ENCODE measurements around the gene HIPK1.
"Not testable (repeated sequence)": the region's sequence is repeated elsewhere in the genome, so short reads cannot be mapped to it uniquely, and the experiment has no call there.

HIPK1 gene

DNA sequence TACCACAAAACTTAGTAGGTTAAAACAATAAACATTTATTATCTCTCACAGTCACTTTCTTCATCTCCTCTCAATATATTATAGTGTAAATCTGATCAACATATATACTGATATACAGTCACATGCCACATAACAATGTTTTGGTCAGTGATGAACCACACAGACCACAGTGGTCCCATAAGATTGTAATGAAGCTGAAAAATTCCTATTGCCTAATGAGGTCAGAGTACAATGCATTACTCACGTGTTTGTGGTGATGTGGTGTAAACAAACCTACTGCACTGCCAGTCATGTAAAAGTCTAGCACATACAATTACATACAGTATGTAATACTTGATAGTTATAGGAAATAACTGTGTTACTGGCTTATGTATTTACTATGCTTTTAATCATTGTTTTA lies 80.3 kb downstream of the HIPK1 start:
- DNase-seq = no peak
- H3K27ac ChIP-seq = no peak overlapping the region
- intact Hi-C loops (cut with DNase I; ENCODE audit: low total_unique reads) = no loop called here
- no peaks in the 10 kb centered on the region for H3K36me3 ChIP-seq
- no peaks in the 10 kb centered on the region for H3K9me3 ChIP-seq
- no peak for TF ChIP-seq CTCF (IDR thresholded peaks at IDR 0.05)
- H3K27me3 ChIP-seq = peaks cover 0 to 8% of the 10 kb centered on the region in 2 donors
- no peak overlapping the region for H3K4me3 ChIP-seq
- H3K4me1 ChIP-seq = no peaks in the 10 kb centered on the region

DNA sequence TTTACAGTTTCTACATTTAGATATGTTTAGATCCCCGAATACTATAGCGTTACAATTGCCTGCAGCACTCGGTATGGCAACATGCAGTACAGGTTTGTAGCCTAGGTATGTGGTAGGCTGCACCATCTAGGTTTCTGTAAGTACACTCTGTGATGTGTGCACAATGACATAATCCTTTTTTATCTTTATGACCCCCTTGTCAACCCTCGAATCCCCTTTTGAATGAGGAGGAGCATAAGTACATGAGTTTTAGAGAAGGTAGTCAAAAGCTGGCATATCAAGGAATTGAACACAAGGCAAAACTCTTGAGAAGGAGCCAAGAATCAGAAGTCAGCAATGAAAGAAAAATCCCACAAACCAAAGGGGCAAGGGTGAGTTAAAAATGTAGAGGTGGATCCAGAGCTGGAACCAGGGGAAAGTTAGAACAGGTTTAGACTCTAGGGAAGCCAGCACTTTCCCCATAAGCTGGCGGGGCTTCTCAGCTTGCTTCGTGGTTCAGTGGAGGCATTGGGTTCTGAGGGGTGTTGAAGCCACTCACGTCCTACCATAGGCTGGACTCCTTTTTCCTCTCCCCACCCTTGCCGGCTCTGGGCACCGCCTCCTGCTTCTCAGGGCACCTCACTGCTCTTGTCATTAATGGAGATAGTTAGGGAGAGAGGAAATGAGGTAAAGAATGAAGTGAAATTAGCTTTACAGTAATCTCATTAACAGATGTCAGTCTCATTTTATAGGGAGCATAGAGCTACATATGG lies 81.5 kb downstream of the HIPK1 start:
- Histone ChIP-seq H3K27ac (no peak overlapping the region), H3K4me3 (no peak overlapping the region)
- no peak for TF ChIP-seq CTCF (IDR thresholded peaks at IDR 0.05)

GRCh38 chr1:114011796-114012195 lies 82.7 kb downstream of the HIPK1 start:
- no peaks in the 10 kb centered on the region for H3K27me3 ChIP-seq
- H3K4me1 ChIP-seq = no peaks in the 10 kb centered on the region
- no peak overlapping the region for H3K27ac ChIP-seq
- no peak for TF ChIP-seq CTCF (IDR thresholded peaks at IDR 0.05)
- no peak for DNase-seq
- intact Hi-C loops (cut with DNase I; ENCODE audit: low total_unique reads) = no loop called here
- H3K9me3 ChIP-seq = no peaks in the 10 kb centered on the region
- H3K4me3 ChIP-seq = no peak overlapping the region
- H3K36me3 ChIP-seq = no peaks in the 10 kb centered on the region

More for the DNA sequence above, 81.5 kb downstream of the HIPK1 start:
- no peaks in the 10 kb centered on the region for H3K4me1 ChIP-seq
- DNase-seq = no peak
- H3K36me3 ChIP-seq = no peaks in the 10 kb centered on the region
- H3K9me3 ChIP-seq = no peaks in the 10 kb centered on the region
- intact Hi-C loops (cut with DNase I; ENCODE audit: low total_unique reads) = no loop called here
- no peaks in the 10 kb centered on the region for H3K27me3 ChIP-seq

DNA sequence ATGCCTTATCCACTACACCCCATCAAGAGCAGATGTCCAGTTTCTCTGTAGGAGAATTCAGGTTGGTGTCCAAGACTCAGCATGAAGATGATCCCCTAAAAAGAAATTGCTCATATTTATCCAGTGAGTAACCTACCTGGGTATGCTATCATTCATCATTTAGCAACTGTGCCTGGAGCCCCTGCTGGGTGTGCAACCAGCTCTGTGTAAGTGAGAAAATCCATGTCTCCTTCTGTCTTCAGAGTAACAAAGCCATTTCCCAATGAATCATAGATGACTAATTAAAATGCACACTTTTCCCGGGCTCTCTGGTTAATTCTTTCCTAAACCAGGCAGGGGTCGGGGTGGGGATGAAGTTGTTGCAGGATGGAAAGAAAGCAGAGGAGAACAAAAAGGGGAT lies 86.0 kb downstream of the HIPK1 start:
- Histone ChIP-seq H3K27ac (no peak overlapping the region), H3K27me3 (no peaks in the 10 kb centered on the region), H3K4me1 (no peaks in the 10 kb centered on the region), H3K4me3 (no peak overlapping the region), H3K9me3 (peaks cover 0 to 5% (median 0%) of the 10 kb centered on the region in 3 donors), H3K36me3 (no peaks in the 10 kb centered on the region)
- intact Hi-C loops (cut with DNase I; ENCODE audit: low total_unique reads) = no loop called here
- DNase-seq = no peak
- TF ChIP-seq CTCF (IDR thresholded peaks at IDR 0.05) = no peak

GRCh38 chr1:114019724-114020123 lies 90.6 kb downstream of the HIPK1 start:
- DNase-seq; H3K27me3 ChIP-seq; H3K36me3 ChIP-seq; H3K27ac ChIP-seq; H3K4me3 ChIP-seq; intact Hi-C loops (cut with DNase I; ENCODE audit: low total_unique reads); H3K9me3 ChIP-seq; H3K4me1 ChIP-seq: not testable (repeated sequence)

GRCh38 chr1:114021665-114022099 lies 92.6 kb downstream of the HIPK1 start:
- Histone ChIP-seq H3K27ac (no peak overlapping the region), H3K9me3 (peaks cover 0 to 5% (median 0%) of the 10 kb centered on the region in 3 donors), H3K36me3 (no peaks in the 10 kb centered on the region), H3K4me1 (no peaks in the 10 kb centered on the region), H3K27me3 (no peaks in the 10 kb centered on the region), H3K4me3 (no peak overlapping the region)
- DNase-seq = no peak
- no peak for TF ChIP-seq CTCF (IDR thresholded peaks at IDR 0.05)
- intact Hi-C loops (cut with DNase I; ENCODE audit: low total_unique reads) = no loop called here
